ENCODE results near the gene ISOC2. TPM values are rescaled to one million over a fixed set of nuclear protein-coding genes. Genes with fewer than 3 reads are reported as not detected.

The ISOC2 gene
- total RNA-seq, 2 experiments from 2014 or later = 18.6 to 20.5 TPM

GRCh38 chr19:55468054-55468393, 6.6 kb upstream of the ISOC2 start:
- H3K9me3 Mint-ChIP-seq = no peaks in the 10 kb centered on the region
- peaks cover 1% of the 10 kb centered on the region for H3K4me1 Mint-ChIP-seq (ENCODE audit: low read depth)
- CTCF ChIA-PET = interaction anchor here (1.0 to 4.3 kb wide), 16 partner anchors 8 to 179 kb away, joined by 3 to 64 read pairs (median 6); partner anchors contain the start of genes CCDC106, SHISA7, ZNF628 and ZNF784
- H3K36me3 Mint-ChIP-seq (ENCODE audit: low read depth) = no peaks in the 10 kb centered on the region
- DNase-seq = no peak
- H3K27ac Mint-ChIP-seq = no peak overlapping the region
- H3K27me3 Mint-ChIP-seq (ENCODE audit: low read depth) = no peaks in the 10 kb centered on the region
- no peak overlapping the region for H3K4me3 Mint-ChIP-seq
- intact Hi-C loops (cut with micrococcal nuclease) = loop anchor here (1.0 to 2.0 kb wide), 2 partner anchors 36 to 159 kb away; no protein-coding TSS in a partner anchor

GRCh38 chr19:55467236-55468053, 6.0 kb upstream of the ISOC2 start:
- Mint-ChIP-seq H3K9me3 (no peaks in the 10 kb centered on the region), H3K4me3 (no peak overlapping the region), H3K4me1 (ENCODE audit: low read depth) (peaks cover 2% of the 10 kb centered on the region), H3K27ac (no peak overlapping the region), H3K36me3 (ENCODE audit: low read depth) (no peaks in the 10 kb centered on the region), H3K27me3 (ENCODE audit: low read depth) (no peaks in the 10 kb centered on the region)
- CTCF ChIA-PET = interaction anchor here (0.7 to 4.3 kb wide), 24 partner anchors 8 to 228 kb away, joined by 3 to 64 read pairs (median 4); partner anchors contain the start of genes CCDC106, NAT14, SHISA7 and UBE2S
- DNase-seq = peak; percentile 58
- intact Hi-C loops (cut with micrococcal nuclease) = loop anchor here (1.0 to 2.0 kb wide), 2 partner anchors 37 to 159 kb away; no protein-coding TSS in a partner anchor

GRCh38 chr19:55466241-55466614, 4.8 kb upstream of the ISOC2 start:
- no peaks in the 10 kb centered on the region for H3K36me3 Mint-ChIP-seq (ENCODE audit: low read depth)
- H3K27me3 Mint-ChIP-seq (ENCODE audit: low read depth) = no peaks in the 10 kb centered on the region
- H3K27ac Mint-ChIP-seq = no peak overlapping the region
- DNase-seq = no peak
- intact Hi-C loops (cut with micrococcal nuclease) = no loop called here
- no peak overlapping the region for H3K4me3 Mint-ChIP-seq
- H3K4me1 Mint-ChIP-seq (ENCODE audit: low read depth) = peaks cover 9% of the 10 kb centered on the region
- no peaks in the 10 kb centered on the region for H3K9me3 Mint-ChIP-seq
- CTCF ChIA-PET = interaction anchor here (0.6 to 4.3 kb wide), 8 partner anchors 13 to 991 kb away, joined by 3 to 64 read pairs (median 8); partner anchors contain the start of gene ZNF784

- intact Hi-C loops (cut with micrococcal nuclease) = no loop called here
- CTCF ChIA-PET = interaction anchor here (4.3 kb wide), 1 partner anchor 38 kb away, joined by 64 read pairs; no protein-coding TSS in a partner anchor
- no peaks in the 10 kb centered on the region for H3K36me3 Mint-ChIP-seq (ENCODE audit: low read depth)
- no peak overlapping the region for H3K4me3 Mint-ChIP-seq
- peaks cover 13% of the 10 kb centered on the region for H3K4me1 Mint-ChIP-seq (ENCODE audit: low read depth)
- H3K27ac Mint-ChIP-seq = no peak overlapping the region
- H3K9me3 Mint-ChIP-seq = no peaks in the 10 kb centered on the region
- no peak for DNase-seq
- H3K27me3 Mint-ChIP-seq (ENCODE audit: low read depth) = no peaks in the 10 kb centered on the region
These were observed 4.2 kb upstream of the ISOC2 start for GRCh38 chr19:55465460-55466240.

GRCh38 chr19:55464662-55465054, 3.2 kb upstream of the ISOC2 start, which contains the start of gene C19orf85:
Gene C19orf85, minus strand, starts transcription at chr19:55464751. Its CDS starts 197 bp downstream, at chr19:55464554.
- Mint-ChIP-seq H3K9me3 (no peaks in the 10 kb centered on the region), H3K4me3 (no peak within 1 kb of the TSS)
- intact Hi-C loops (cut with micrococcal nuclease) = no loop called here

GRCh38 chr19:55464039-55464661, 2.7 kb upstream of the ISOC2 start:
- Mint-ChIP-seq H3K4me3 (no peak overlapping the region), H3K27ac (no peak overlapping the region), H3K9me3 (no peaks in the 10 kb centered on the region), H3K36me3 (ENCODE audit: low read depth) (no peaks in the 10 kb centered on the region), H3K4me1 (ENCODE audit: low read depth) (peaks cover 22% of the 10 kb centered on the region), H3K27me3 (ENCODE audit: low read depth) (no peaks in the 10 kb centered on the region)
- intact Hi-C loops (cut with micrococcal nuclease) = no loop called here
- DNase-seq = no peak
- CTCF ChIA-PET = no interaction called here

More at GRCh38 chr19:55464662-55465054, 3.2 kb upstream of the ISOC2 start, which contains the start of gene C19orf85:
- Mint-ChIP-seq H3K27me3 (ENCODE audit: low read depth) (no peaks in the 10 kb centered on the region), H3K4me1 (ENCODE audit: low read depth) (peaks cover 22% of the 10 kb centered on the region), H3K27ac (no peak within 1 kb of the TSS), H3K36me3 (ENCODE audit: low read depth) (no peaks in the 10 kb centered on the region)
- CTCF ChIA-PET = no interaction called here
- no peak for DNase-seq

GRCh38 chr19:55463583-55464031, 2.2 kb upstream of the ISOC2 start:
- no peak for DNase-seq
- no peak overlapping the region for H3K27ac Mint-ChIP-seq
- intact Hi-C loops (cut with micrococcal nuclease) = no loop called here
- H3K4me3 Mint-ChIP-seq = no peak overlapping the region
- no peaks in the 10 kb centered on the region for H3K36me3 Mint-ChIP-seq (ENCODE audit: low read depth)
- CTCF ChIA-PET = no interaction called here
- H3K27me3 Mint-ChIP-seq (ENCODE audit: low read depth) = no peaks in the 10 kb centered on the region
- H3K9me3 Mint-ChIP-seq = no peaks in the 10 kb centered on the region
- H3K4me1 Mint-ChIP-seq (ENCODE audit: low read depth) = peaks cover 22% of the 10 kb centered on the region

- Mint-ChIP-seq H3K9me3 (no peaks in the 10 kb centered on the region), H3K4me1 (ENCODE audit: low read depth) (peaks cover 20% of the 10 kb centered on the region), H3K27ac (no peak overlapping the region), H3K4me3 (peak overlapping the region; percentile 93), H3K36me3 (ENCODE audit: low read depth) (no peaks in the 10 kb centered on the region), H3K27me3 (ENCODE audit: low read depth) (no peaks in the 10 kb centered on the region)
- intact Hi-C loops (cut with micrococcal nuclease) = no loop called here
- no peak for DNase-seq
- CTCF ChIA-PET = interaction anchor here (0.7 to 1.2 kb wide), 2 partner anchors 41 to 170 kb away, joined by 5 to 7 read pairs; no protein-coding TSS in a partner anchor
These were observed 1.3 kb upstream of the ISOC2 start for GRCh38 chr19:55462722-55463121.

- Mint-ChIP-seq H3K9me3 (no peaks in the 10 kb centered on the region), H3K27ac (peak overlapping the region; percentile 77), H3K36me3 (ENCODE audit: low read depth) (no peaks in the 10 kb centered on the region), H3K4me1 (ENCODE audit: low read depth) (peaks cover 20% of the 10 kb centered on the region), H3K27me3 (ENCODE audit: low read depth) (no peaks in the 10 kb centered on the region), H3K4me3 (peak overlapping the region; percentile 93)
- CTCF ChIA-PET = interaction anchor here (0.7 to 1.2 kb wide), 4 partner anchors 42 to 208 kb away, joined by 3 to 7 read pairs (median 4); no protein-coding TSS in a partner anchor
- intact Hi-C loops (cut with micrococcal nuclease) = loop anchor here (1.0 kb wide), 7 partner anchors 14 to 998 kb away; partner anchors contain the start of genes KMT5C, PPP6R1, ZNF628 and ZNF784
- no peak for DNase-seq
These were observed 658 bp upstream of the ISOC2 start for GRCh38 chr19:55461974-55462626.

- Mint-ChIP-seq H3K9me3 (no peaks in the 10 kb centered on the region), H3K27ac (no peak overlapping the region), H3K4me1 (ENCODE audit: low read depth) (peaks cover 20% of the 10 kb centered on the region), H3K27me3 (ENCODE audit: low read depth) (no peaks in the 10 kb centered on the region), H3K36me3 (ENCODE audit: low read depth) (peaks cover 2% of the 10 kb centered on the region), H3K4me3 (peak overlapping the region; percentile 93)
- CTCF ChIA-PET = interaction anchor here (1.2 kb wide), 1 partner anchor 43 kb away, joined by 6 read pairs; no protein-coding TSS in a partner anchor
- intact Hi-C loops (cut with micrococcal nuclease) = loop anchor here (1.0 kb wide), 7 partner anchors 16 to 996 kb away; partner anchors contain the start of genes KMT5C, PPP6R1, ZNF628 and ZNF784
- DNase-seq = peak; percentile 38
These were observed 678 bp downstream of the ISOC2 start for GRCh38 chr19:55460670-55461258.

All from activated naive CD4-positive, alpha-beta T cell treated with anti-CD3 and anti-CD28 coated beads for 36 hours (primary cell).